ENCODE results near the gene ELFN2.
A peak's percentile ranks its signal among the peaks of the same experiment; 100 is the strongest.

ELFN2 gene

GRCh38 chr22:37425800-37426705 lies 1.2 kb downstream of the ELFN2 start (continued):
- TF ChIP-seq ZBTB10 (tag by site-specific recombination; IDR thresholded peaks at IDR 0.05) (no peak), ZFP3 (tag by site-specific recombination; IDR thresholded peaks at IDR 0.05; ENCODE audit: low read depth) (no peak), ZNF112 (tag by site-specific recombination; IDR thresholded peaks at IDR 0.05) (no peak), ZNF670 (tag by site-specific recombination; IDR thresholded peaks at IDR 0.05; ENCODE audit: low read depth) (no peak), ZNF148 (tag by site-specific recombination; IDR thresholded peaks at IDR 0.05; ENCODE audit: borderline replicate concordance) (no peak), ZNF580 (tag by site-specific recombination; IDR thresholded peaks at IDR 0.05) (no peak), ZNF449 (tag by site-specific recombination; IDR thresholded peaks at IDR 0.05) (no peak), IKZF3 (tag by site-specific recombination; IDR thresholded peaks at IDR 0.05) (no peak), ZNF175 (tag by site-specific recombination; IDR thresholded peaks at IDR 0.05) (no peak), ZBTB44 (tag by site-specific recombination; IDR thresholded peaks at IDR 0.05) (no peak), ZNF692 (tag by site-specific recombination; IDR thresholded peaks at IDR 0.05) (peak; percentile 16; the same call in 1 of the 2 replicates), ZNF837 (tag by site-specific recombination; IDR thresholded peaks at IDR 0.05) (no peak), ZNF600 (tag by site-specific recombination; IDR thresholded peaks at IDR 0.05) (0 out of 2 replicates have a peak, but pooled peaks have one; percentile 10), ZBTB48 (tag by site-specific recombination; IDR thresholded peaks at IDR 0.05) (no peak; the same call in 1 of the 2 replicates), SCRT2 (tag by site-specific recombination; IDR thresholded peaks at IDR 0.05) (peak; percentile 82), SP7 (tag by site-specific recombination; IDR thresholded peaks at IDR 0.05) (no peak), ZNF114 (tag by site-specific recombination; IDR thresholded peaks at IDR 0.05) (no peak), GLIS1 (tag by site-specific recombination; IDR thresholded peaks at IDR 0.05) (peak; percentile 30; the same call in 1 of the 2 replicates)
